Brain pericyte (primary cell): ENCODE results near the gene ANKRD11.
"Not testable (repeated sequence)": the region's sequence is repeated elsewhere in the genome, so short reads cannot be mapped to it uniquely, and the experiment has no call there.

ENCODE experiments used
- DNase-seq: peaks from one replicate; pipeline ENCODE4 v3.0.0-alpha.2; 2012; ENCODE audit warnings: low read depth, low spot score

ANKRD11 gene

GRCh38 chr16:89244754-89245153 is 245.6 kb downstream of the ANKRD11 start:
- no peak for DNase-seq

GRCh38 chr16:89244264-89244663 is 246.1 kb downstream of the ANKRD11 start:
- not testable (repeated sequence) for DNase-seq

GRCh38 chr16:89243664-89244063 is 246.7 kb downstream of the ANKRD11 start:
- no peak for DNase-seq

- DNase-seq = no peak
Measured at GRCh38 chr16:89242795-89243200, 247.6 kb downstream of the ANKRD11 start.

GRCh38 chr16:89241187-89242007 is 249.0 kb downstream of the ANKRD11 start:
- DNase-seq = peak; percentile 54

- no peak for DNase-seq
Measured at GRCh38 chr16:89237733-89238132, 252.6 kb downstream of the ANKRD11 start.

GRCh38 chr16:89233678-89234490 is 256.5 kb downstream of the ANKRD11 start:
- DNase-seq = no peak

- DNase-seq = no peak
Measured at GRCh38 chr16:89232107-89232506, 258.3 kb downstream of the ANKRD11 start.

GRCh38 chr16:89230255-89230654 is 260.1 kb downstream of the ANKRD11 start:
- no peak for DNase-seq

GRCh38 chr16:89224665-89225064 is 265.7 kb downstream of the ANKRD11 start:
- no peak for DNase-seq

GRCh38 chr16:89222931-89223330 is 267.4 kb downstream of the ANKRD11 start:
- DNase-seq = no peak

- DNase-seq = no peak
Measured at GRCh38 chr16:89221604-89222003, 268.8 kb downstream of the ANKRD11 start.

GRCh38 chr16:89219365-89219764 is 271.0 kb downstream of the ANKRD11 start:
- no peak for DNase-seq
